AG10803 (cell line): ENCODE measurements around the gene IFITM2.

Experiments
- DNase-seq: peaks from one replicate; pipeline ENCODE4 v3.0.0; 2010; ENCODE audit warnings: low read depth
- H3K4me3 ChIP-seq: 2 replicates; pipeline ENCODE4 v1.5.1; 2011; ENCODE audit warnings: mild to moderate bottlenecking, low read length, control low read depth
- TF ChIP-seq, protein P1 (sequence below): conservative IDR thresholded peaks from 2 replicates; pipeline ENCODE4 v1.5.1; 2011; ENCODE audit warnings: mild to moderate bottlenecking, low read length, control low read depth, inconsistent platforms

The IFITM2 gene

DNA sequence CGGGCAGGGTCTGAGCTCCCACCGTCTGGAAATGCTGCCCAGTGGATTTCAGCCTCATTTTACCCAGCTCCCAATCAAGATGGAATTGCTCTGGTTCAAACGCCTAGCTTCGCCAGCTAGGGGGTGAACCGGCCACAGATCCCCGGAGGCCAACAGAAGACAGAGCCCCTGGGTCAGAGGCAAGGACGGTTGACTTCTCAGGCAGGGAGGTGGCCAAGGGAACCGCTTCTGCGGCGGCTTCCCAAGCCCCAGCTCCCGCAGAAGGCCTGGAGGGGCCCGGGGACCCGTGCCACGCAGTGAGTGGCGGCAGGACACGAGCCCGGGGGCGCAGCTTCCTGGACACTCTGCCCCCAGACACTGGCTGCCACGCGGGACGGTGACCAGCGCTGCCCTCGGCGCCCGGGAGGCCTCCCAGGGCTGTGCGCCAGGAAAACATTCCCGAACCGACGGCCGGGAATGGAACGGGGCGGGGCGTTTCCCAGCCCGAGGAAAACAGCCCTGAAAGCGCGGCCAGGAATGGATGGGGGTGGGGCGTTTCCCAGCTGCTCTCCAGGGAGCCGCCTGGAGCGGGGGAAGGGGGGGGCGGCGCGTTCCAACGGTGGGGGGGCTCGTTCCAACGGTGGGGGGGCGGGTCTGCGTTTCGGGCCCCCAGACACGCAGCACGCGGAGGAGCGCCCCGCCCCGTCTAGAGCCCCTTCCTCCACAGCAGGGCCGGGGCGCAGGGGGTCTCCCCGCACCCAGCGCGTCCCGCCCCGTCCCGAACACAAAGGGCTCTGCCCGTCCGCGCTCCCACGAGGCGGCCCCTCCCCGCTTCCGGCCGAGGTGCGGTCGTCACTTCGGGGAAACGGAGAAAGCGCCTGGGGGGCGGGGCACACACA, 48.2 kb downstream of the IFITM2 start:
- peak overlapping the region; percentile 51 for H3K4me3 ChIP-seq
- peak; percentile 98 for DNase-seq
- TF ChIP-seq, protein P1, sequence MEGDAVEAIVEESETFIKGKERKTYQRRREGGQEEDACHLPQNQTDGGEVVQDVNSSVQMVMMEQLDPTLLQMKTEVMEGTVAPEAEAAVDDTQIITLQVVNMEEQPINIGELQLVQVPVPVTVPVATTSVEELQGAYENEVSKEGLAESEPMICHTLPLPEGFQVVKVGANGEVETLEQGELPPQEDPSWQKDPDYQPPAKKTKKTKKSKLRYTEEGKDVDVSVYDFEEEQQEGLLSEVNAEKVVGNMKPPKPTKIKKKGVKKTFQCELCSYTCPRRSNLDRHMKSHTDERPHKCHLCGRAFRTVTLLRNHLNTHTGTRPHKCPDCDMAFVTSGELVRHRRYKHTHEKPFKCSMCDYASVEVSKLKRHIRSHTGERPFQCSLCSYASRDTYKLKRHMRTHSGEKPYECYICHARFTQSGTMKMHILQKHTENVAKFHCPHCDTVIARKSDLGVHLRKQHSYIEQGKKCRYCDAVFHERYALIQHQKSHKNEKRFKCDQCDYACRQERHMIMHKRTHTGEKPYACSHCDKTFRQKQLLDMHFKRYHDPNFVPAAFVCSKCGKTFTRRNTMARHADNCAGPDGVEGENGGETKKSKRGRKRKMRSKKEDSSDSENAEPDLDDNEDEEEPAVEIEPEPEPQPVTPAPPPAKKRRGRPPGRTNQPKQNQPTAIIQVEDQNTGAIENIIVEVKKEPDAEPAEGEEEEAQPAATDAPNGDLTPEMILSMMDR = no peak

DNA sequence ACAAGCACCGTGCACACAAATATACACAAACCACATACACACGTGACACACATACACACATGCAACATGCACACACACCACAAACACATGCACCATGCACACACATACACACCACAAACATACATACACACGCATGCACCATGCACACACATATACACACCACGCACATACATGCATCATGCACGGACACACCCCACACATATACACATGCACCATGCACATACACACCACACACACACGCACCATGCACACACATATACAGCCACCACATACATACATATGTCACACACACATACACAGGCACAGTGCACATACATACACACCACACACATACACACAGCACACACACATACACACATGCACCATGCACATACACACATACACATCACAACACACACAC, 49.0 kb downstream of the IFITM2 start:
- no peak overlapping the region for H3K4me3 ChIP-seq
- no peak for DNase-seq
- TF ChIP-seq, protein P1 = no peak

DNA sequence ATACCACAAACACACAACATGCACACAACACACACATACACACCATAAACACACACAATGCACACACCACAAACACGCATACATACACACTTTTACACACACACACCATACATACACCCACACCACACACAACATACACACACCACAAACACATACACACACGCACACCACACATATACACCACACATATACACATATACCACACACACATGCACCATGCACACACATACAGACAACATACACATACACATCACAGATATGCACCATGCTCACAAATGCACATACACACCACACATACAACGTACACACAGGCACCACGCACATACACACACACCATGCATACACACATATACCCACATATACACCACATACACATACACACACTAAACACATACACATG, 50.0 kb downstream of the IFITM2 start:
- no peak for DNase-seq
- TF ChIP-seq, protein P1 = no peak
- no peak overlapping the region for H3K4me3 ChIP-seq

DNA sequence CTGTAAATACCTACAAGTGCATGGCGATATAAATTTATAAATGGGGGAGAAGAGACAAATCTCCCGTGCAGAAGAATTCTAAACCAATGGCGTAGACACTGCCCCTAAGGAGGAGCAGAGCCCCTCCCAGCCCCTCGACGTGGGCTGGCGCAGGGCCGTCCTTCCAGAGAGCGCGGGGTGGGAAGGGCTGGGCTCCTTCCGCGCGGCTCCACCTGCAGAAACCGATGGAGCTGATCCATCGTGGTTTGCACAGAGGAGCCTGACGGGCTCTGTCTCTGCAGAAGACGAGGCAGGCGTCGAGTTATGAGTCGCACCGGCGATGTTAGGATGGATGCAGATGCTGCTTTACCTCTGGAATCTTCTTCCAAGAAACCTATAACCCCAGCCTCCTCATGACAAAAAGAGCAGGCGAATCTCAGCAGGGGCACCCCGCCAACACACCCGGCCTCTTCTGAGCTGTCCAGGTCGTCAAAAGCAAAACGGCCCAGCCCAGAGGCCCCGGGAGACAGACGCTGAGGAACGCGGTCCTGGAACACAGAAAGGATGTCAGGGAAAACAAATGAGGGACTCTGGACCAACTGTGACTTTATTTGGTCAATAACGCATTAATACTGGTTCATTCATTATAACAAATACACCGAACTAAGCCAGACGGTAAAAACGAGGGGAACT, 50.6 kb downstream of the IFITM2 start:
- no peak for DNase-seq
- H3K4me3 ChIP-seq = no peak overlapping the region
- TF ChIP-seq, protein P1 = no peak
